BJ (cell line): Measurements from ENCODE around the gene AFM. TPM values are rescaled to one million over a fixed set of nuclear protein-coding genes. Genes with fewer than 3 reads are reported as not detected.

ENCODE experiments used
- CTCF ChIA-PET: fragments of 350-600 bp; formaldehyde crosslinking; extraction: SDS; loops from one replicate; lab custom pipeline; 2021; ENCODE audit warnings: antibody characterized with exemption, inconsistent platforms; lab: Yijun Ruan, JAX
- POLR2A ChIA-PET: fragments of 300-600 bp; sonication (Branson Sonifier 250); formaldehyde crosslinking; extraction: SDS; loops from one replicate; lab custom pipeline; 2021; ENCODE audit warnings: antibody characterized with exemption; lab: Charles Lee
- DNase-seq: peaks from one replicate; pipeline ENCODE4 v3.0.0-alpha.2; 2011; ENCODE audit warnings: low read depth
- H3K27me3 ChIP-seq: 2 replicates; pipeline ENCODE4 v1.6.0; 2011; ENCODE audit warnings: low read length; ENCODE audit not compliant: control insufficient read depth, insufficient read depth
- H3K36me3 ChIP-seq: 2 replicates; pipeline ENCODE4 v1.5.1; 2011; ENCODE audit warnings: low read length; ENCODE audit not compliant: control insufficient read depth, insufficient read depth
- H3K4me3 ChIP-seq: 2 replicates; pipeline ENCODE4 v1.5.1; 2011; ENCODE audit warnings: low read depth, mild to moderate bottlenecking, control low read depth, low read length
- CTCF ChIP-seq: IDR thresholded peaks from 2 replicates; pipeline ENCODE4 v1.5.1; 2011; ENCODE audit warnings: low read depth, mild to moderate bottlenecking, control low read depth, inconsistent platforms, low read length, moderate library complexity; ENCODE audit not compliant: insufficient read depth
- polyA plus RNA-seq: library from polyadenylated mRNA; depleted of rRNA; stranded (reverse); fragments of >200 nt; gene quantifications from 2 replicates; pipeline ENCODE4 v1.2.3, GENCODE V29; 2011

AFM gene
- polyA plus RNA-seq, 1 experiment = not detected

DNA sequence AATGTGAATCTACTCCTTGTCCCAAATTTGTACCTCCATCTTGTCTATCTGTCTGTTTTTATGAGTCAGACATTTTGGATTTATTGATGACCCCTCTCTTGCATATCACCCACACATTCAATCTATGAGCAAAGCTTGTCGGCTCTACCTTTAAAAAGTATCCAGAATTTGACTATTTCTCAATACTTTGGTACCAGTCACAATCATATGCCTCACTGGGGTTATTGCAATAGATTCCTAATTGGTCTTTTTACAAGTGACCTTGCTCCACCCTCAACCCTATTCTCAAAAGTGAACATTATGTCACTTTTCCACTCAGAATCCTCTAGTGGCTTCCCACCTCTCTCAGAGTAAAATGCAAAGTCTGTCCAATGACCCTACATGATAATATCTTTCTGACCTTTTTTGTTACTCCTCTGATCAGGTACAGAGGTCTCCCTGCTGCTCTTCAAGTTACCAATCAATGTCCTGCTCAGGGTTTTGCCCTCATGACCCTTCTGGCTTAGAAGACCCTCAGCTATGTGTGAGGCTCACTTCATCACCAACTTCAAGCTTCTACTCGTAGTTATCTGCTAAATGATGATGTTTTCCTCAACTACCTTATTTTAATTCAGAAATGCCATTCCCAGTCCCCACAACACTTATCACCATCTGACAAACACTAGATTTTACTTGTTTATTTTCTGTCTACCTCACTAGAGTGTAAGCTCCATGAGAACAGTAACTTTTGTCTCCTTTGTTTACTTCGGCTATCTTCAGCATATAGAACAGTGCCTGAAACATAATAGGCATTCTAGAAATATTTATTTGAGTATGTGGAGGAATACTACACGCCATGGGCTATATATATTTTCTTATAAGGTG, 23.1 kb upstream of the AFM start:
- DNase-seq = no peak
- peaks cover 3% of the 10 kb centered on the region; the same call in 1 of the 2 replicates for H3K27me3 ChIP-seq
- no peak overlapping the region for H3K4me3 ChIP-seq
- ChIA-PET CTCF (interaction anchor here (1.2 to 3.2 kb wide), 2 partner anchors 12 to 20 kb away, joined by 4 to 10 read pairs; no protein-coding TSS in a partner anchor), POLR2A (interaction anchor here (0.7 kb wide), 1 partner anchor 20 kb away, joined by 3 read pairs; no protein-coding TSS in a partner anchor)
- no peak for TF ChIP-seq CTCF
- no peaks in the 10 kb centered on the region for H3K36me3 ChIP-seq

- DNase-seq = no peak
- Histone ChIP-seq H3K4me3 (no peak overlapping the region), H3K36me3 (no peaks in the 10 kb centered on the region), H3K27me3 (peaks cover 2% of the 10 kb centered on the region; the same call in 1 of the 2 replicates)
- CTCF ChIA-PET = interaction anchor here (3.2 kb wide), 1 partner anchor 13 kb away, joined by 10 read pairs; no protein-coding TSS in a partner anchor
- no peak for TF ChIP-seq CTCF
- POLR2A ChIA-PET = interaction anchor here (0.7 kb wide), 1 partner anchor 20 kb away, joined by 3 read pairs; no protein-coding TSS in a partner anchor
These were observed 22.5 kb upstream of the AFM start for GRCh38 chr4:73459048-73459421.

DNA sequence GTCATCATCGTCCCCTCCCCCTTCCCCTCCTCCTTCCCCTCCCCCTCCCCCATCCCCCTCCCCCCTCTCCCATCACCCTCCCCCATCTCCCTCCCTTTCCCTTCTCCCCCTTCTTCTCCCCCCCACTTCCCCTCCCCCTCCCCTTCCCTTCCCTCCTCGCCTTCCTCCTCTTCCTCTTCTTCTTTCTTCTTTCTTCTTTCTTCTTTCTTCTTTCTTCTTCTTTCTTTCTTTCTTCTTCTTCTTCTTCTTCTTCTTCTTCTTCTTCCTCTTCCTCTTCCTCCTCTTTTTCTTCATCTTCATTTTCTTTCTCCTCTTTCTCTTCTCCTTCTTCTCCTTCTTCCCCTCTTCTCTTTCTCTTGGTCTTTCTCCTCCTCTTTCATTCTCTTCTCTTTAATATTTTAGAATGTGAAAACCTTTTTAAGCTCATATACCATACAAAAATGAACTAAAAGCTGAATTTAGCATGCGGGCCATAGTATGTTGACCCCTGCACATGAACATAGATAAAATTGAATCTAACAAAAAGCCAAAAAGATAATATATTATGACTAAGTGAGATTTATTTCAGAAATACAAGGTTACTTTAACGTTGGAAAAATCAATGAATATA, 20.5 kb upstream of the AFM start:
- no peak for DNase-seq
- no peaks in the 10 kb centered on the region for H3K36me3 ChIP-seq
- H3K4me3 ChIP-seq = no peak overlapping the region
- CTCF ChIA-PET = interaction anchor here (1.2 kb wide), 1 partner anchor 15 kb away, joined by 4 read pairs; no protein-coding TSS in a partner anchor
- H3K27me3 ChIP-seq = peaks cover 2% of the 10 kb centered on the region; the same call in 1 of the 2 replicates
- TF ChIP-seq CTCF = no peak
- POLR2A ChIA-PET = no interaction called here

DNA sequence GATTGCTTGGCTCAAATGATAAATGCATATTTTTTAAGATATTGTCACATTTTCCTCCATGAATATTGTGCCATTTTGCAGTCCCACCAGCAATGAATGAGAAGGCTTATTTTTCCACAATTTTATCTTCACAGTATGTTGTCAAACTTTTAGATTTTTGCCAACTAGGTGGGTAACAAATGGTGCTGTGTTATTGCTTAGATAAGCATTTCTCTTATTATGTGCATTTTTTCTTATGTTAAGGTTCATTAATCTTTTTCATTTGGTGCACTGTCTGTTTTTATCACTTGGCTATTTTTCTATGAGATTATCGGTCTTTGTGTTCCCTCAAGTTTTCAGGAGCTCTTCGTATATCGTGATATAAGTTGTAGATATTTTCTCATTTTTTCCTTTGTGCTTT, 13.4 kb upstream of the AFM start:
- POLR2A ChIA-PET = no interaction called here
- DNase-seq = no peak
- CTCF ChIA-PET = interaction anchor here (0.8 kb wide), 1 partner anchor 20 kb away, joined by 3 read pairs; no protein-coding TSS in a partner anchor

More for the DNA sequence above, 13.4 kb upstream of the AFM start:
- Histone ChIP-seq H3K4me3 (no peak overlapping the region), H3K27me3 (no peaks in the 10 kb centered on the region), H3K36me3 (no peaks in the 10 kb centered on the region)
- TF ChIP-seq CTCF = no peak
